ENCODE results near the gene GBGT1. TPM values are rescaled to one million over a fixed set of nuclear protein-coding genes. Genes with fewer than 3 reads are reported as not detected.

Gene GBGT1
- total RNA-seq, 1 experiment from 2014 or later: not detected

GRCh38 chr9:133189826-133190225, 26.1 kb upstream of the GBGT1 start:
- TF ChIP-seq EZH2phosphoT487 (IDR thresholded peaks at IDR 0.05; ENCODE audit: borderline replicate concordance, low read length): no peak
- TF ChIP-seq, protein P1, sequence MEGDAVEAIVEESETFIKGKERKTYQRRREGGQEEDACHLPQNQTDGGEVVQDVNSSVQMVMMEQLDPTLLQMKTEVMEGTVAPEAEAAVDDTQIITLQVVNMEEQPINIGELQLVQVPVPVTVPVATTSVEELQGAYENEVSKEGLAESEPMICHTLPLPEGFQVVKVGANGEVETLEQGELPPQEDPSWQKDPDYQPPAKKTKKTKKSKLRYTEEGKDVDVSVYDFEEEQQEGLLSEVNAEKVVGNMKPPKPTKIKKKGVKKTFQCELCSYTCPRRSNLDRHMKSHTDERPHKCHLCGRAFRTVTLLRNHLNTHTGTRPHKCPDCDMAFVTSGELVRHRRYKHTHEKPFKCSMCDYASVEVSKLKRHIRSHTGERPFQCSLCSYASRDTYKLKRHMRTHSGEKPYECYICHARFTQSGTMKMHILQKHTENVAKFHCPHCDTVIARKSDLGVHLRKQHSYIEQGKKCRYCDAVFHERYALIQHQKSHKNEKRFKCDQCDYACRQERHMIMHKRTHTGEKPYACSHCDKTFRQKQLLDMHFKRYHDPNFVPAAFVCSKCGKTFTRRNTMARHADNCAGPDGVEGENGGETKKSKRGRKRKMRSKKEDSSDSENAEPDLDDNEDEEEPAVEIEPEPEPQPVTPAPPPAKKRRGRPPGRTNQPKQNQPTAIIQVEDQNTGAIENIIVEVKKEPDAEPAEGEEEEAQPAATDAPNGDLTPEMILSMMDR (conservative IDR thresholded peaks at IDR 0.05; ENCODE audit: low read depth, low read length): no peak
- TF ChIP-seq EZH2 (IDR thresholded peaks at IDR 0.05; ENCODE audit: low read length, unreplicated experiment): no peak
- POLR2A ChIA-PET (ENCODE audit: unreplicated experiment): no interaction called here
- Histone ChIP-seq H3K79me2 (ENCODE audit: low read length) (no peaks in the 10 kb centered on the region), H3F3A (ENCODE audit: low read length, unreplicated experiment) (no peaks in the 10 kb centered on the region), H3K4me3 (ENCODE audit: low read length) (no peak overlapping the region), H3K27me3 (ENCODE audit: low read length) (0 out of 2 replicates have a peak, but pooled peaks cover 5% of the 10 kb centered on the region), H2AFZ (ENCODE audit: low read length) (no peak overlapping the region), H3K4me2 (ENCODE audit: low read length) (no peak overlapping the region), H3K36me3 (ENCODE audit: low read depth, low read length) (no peaks in the 10 kb centered on the region), H3K9ac (ENCODE audit: low read length) (no peak overlapping the region), H3K4me1 (ENCODE audit: insufficient read depth, low read length) (0 out of 2 replicates have a peak, but pooled peaks cover under 1% of the 10 kb centered on the region), H4K20me1 (ENCODE audit: low read length) (no peaks in the 10 kb centered on the region), H3K9me2 (replicated peaks; ENCODE audit: low read length) (no peaks in the 10 kb centered on the region), H3K27ac (ENCODE audit: low read length) (no peak overlapping the region), H3K9me3 (ENCODE audit: low read length) (no peaks in the 10 kb centered on the region)
- ATAC-seq (no peak), DNase-seq (no peak)
- CTCF ChIA-PET: interaction anchor here (0.6 kb wide), 1 partner anchor 27 kb away, joined by 8 read pairs; no protein-coding TSS in a partner anchor
- intact Hi-C loops (cut with micrococcal nuclease): loop anchor here (5.0 kb wide), 1 partner anchor 297 kb away; no protein-coding TSS in a partner anchor
- BruUV-seq (replicated peaks): no TSS peak

DNA sequence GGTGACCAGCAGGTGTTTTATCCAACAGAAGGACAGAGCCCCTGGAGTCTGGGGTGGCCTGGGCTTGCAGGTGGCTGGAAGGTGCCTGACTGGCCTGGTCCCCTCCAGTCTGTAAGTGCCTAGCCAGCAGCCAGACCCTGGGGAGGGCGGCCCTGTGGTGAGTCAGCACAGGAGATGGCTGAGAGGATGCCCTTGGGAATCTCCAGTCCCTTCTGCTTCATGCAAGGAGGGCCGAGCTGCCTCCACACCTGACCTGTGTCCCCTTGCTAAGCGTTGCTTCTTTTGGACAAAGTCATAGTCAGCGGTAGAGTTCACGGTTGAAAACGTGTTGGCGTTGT, 25.1 kb upstream of the GBGT1 start:
- no peak overlapping the region for H3K9ac ChIP-seq (ENCODE audit: low read length)
- intact Hi-C loops (cut with micrococcal nuclease): loop anchor here (5.0 kb wide), 1 partner anchor 298 kb away; no protein-coding TSS in a partner anchor
- TF ChIP-seq EZH2phosphoT487 (IDR thresholded peaks at IDR 0.05; ENCODE audit: borderline replicate concordance, low read length) (no peak), EZH2 (IDR thresholded peaks at IDR 0.05; ENCODE audit: low read length, unreplicated experiment) (no peak)
- TF ChIP-seq, protein P1 (conservative IDR thresholded peaks at IDR 0.05; ENCODE audit: low read depth, low read length): no peak
- DNase-seq (no peak), ATAC-seq (no peak)
- no peaks in the 10 kb centered on the region for H3K36me3 ChIP-seq (ENCODE audit: low read depth, low read length)
- no peak overlapping the region for H3K4me2 ChIP-seq (ENCODE audit: low read length)
- no peaks in the 10 kb centered on the region for H3K79me2 ChIP-seq (ENCODE audit: low read length)
- no peak overlapping the region for H3K27ac ChIP-seq (ENCODE audit: low read length)
- no peaks in the 10 kb centered on the region for H3K9me2 ChIP-seq (replicated peaks; ENCODE audit: low read length)
- no peaks in the 10 kb centered on the region for H4K20me1 ChIP-seq (ENCODE audit: low read length)
- BruUV-seq (replicated peaks): no TSS peak
- ChIA-PET POLR2A (ENCODE audit: unreplicated experiment) (no interaction called here), CTCF (interaction anchor here (0.7 to 1.1 kb wide), 2 partner anchors 141 to 298 kb away, joined by 3 to 9 read pairs; no protein-coding TSS in a partner anchor)
- H2AFZ ChIP-seq (ENCODE audit: low read length): no peak overlapping the region
- H3K4me3 ChIP-seq (ENCODE audit: low read length): no peak overlapping the region
- H3K9me3 ChIP-seq (ENCODE audit: low read length): no peaks in the 10 kb centered on the region
- 0 out of 2 replicates have a peak, but pooled peaks cover 4% of the 10 kb centered on the region for H3K4me1 ChIP-seq (ENCODE audit: insufficient read depth, low read length)
- no peaks in the 10 kb centered on the region for H3K27me3 ChIP-seq (ENCODE audit: low read length)
- H3F3A ChIP-seq (ENCODE audit: low read length, unreplicated experiment): no peaks in the 10 kb centered on the region
